Smooth muscle cell (in vitro differentiated cells): ENCODE data around the gene ZSCAN22. TPM values are rescaled to one million over a fixed set of nuclear protein-coding genes. Genes with fewer than 3 reads are reported as not detected.
A peak's percentile ranks its signal among the peaks of the same experiment; 100 is the strongest.

ENCODE experiments used
- DNase-seq: peaks from one replicate; lab custom pipeline; 2025; ENCODE audit not compliant: unreplicated experiment; lab: John Stamatoyannopoulos, UW
- H2AFZ ChIP-seq: fragments of 200-600 bp; sonication (generic); 2 replicates; pipeline ENCODE4 v1.6.0; 2016; ENCODE audit warnings: antibody characterized with exemption, low read depth, mild to moderate bottlenecking
- H3F3A ChIP-seq: fragments of 200-600 bp; sonication (generic); 2 replicates; pipeline ENCODE4 v1.6.0; 2017; ENCODE audit warnings: antibody characterized with exemption, low read depth
- H3K27ac ChIP-seq: fragments of 200-600 bp; sonication (generic); 2 replicates; pipeline ENCODE4 v1.5.1; 2016; ENCODE audit warnings: low read depth, mild to moderate bottlenecking
- H3K27me3 ChIP-seq: fragments of 200-600 bp; sonication (generic); 2 replicates; pipeline ENCODE4 v1.6.1; 2016; ENCODE audit warnings: low read depth, mild to moderate bottlenecking
- H3K36me3 ChIP-seq: fragments of 200-600 bp; sonication (generic); 2 replicates; pipeline ENCODE4 v1.5.1; 2016; ENCODE audit warnings: low read depth
- H3K4me1 ChIP-seq: fragments of 200-600 bp; sonication (generic); 2 replicates; pipeline ENCODE4 v1.5.1; 2016; ENCODE audit warnings: low read depth
- H3K4me2 ChIP-seq: fragments of 200-600 bp; sonication (generic); 2 replicates; pipeline ENCODE4 v1.6.0; 2016; ENCODE audit warnings: mild to moderate bottlenecking
- H3K4me3 ChIP-seq: fragments of 200-600 bp; sonication (generic); 2 replicates; pipeline ENCODE4 v1.5.1; 2016; ENCODE audit warnings: mild to moderate bottlenecking
- H3K79me2 ChIP-seq: fragments of 200-600 bp; sonication (generic); 2 replicates; pipeline ENCODE4 v1.6.0; 2016; ENCODE audit warnings: low read depth, mild to moderate bottlenecking
- H3K9ac ChIP-seq: fragments of 200-600 bp; sonication (generic); 2 replicates; pipeline ENCODE4 v1.6.0; 2016; ENCODE audit warnings: low read depth
- H3K9me3 ChIP-seq: fragments of 200-600 bp; sonication (generic); replicated peaks from 2 replicates; pipeline ENCODE4 v1.5.1; 2016; ENCODE audit warnings: low read depth
- H4K20me1 ChIP-seq: fragments of 200-600 bp; sonication (generic); 2 replicates; pipeline ENCODE4 v1.6.0; 2016; ENCODE audit warnings: low read depth
- CTCF ChIP-seq: fragments of 200-600 bp; sonication (generic); IDR thresholded peaks from 2 replicates; pipeline ENCODE4 v1.5.1; 2017; ENCODE audit warnings: borderline replicate concordance, mild to moderate bottlenecking, antibody characterized with exemption; ENCODE audit not compliant: insufficient read depth, poor library complexity, severe bottlenecking
- WGBS: methylation state at CpG from one replicate; pipeline ENCODE4 v1.1.7; 2016; ENCODE audit warnings: low lambda C conversion rate; 5-methylcytosine and 5-hydroxymethylcytosine counted together
- polyA plus RNA-seq: library from polyadenylated mRNA; unstranded; fragments of >200 nt; fragmentation: Nextera tagmentation; extraction: Ambion mirVana; gene quantifications from 2 replicates; pipeline ENCODE4 v1.2.1, GENCODE V29; 2016
- total RNA-seq: library from RNA; depleted of rRNA; stranded (reverse); fragments of >200 nt; gene quantifications from 2 replicates; pipeline ENCODE4 v1.2.3, GENCODE V29; 2014

Gene ZSCAN22
- total and polyA plus RNA-seq, 2 experiments from 2014 or later = 1.7 to 2.4 TPM

GRCh38 chr19:58300620-58301019, 26.2 kb upstream of the ZSCAN22 start:
- Histone ChIP-seq H3K9ac (no peak overlapping the region), H3K36me3 (peaks cover 6% of the 10 kb centered on the region), H3F3A (peaks cover 6% of the 10 kb centered on the region), H3K4me3 (no peak overlapping the region), H2AFZ (no peak overlapping the region), H3K9me3 (no peaks in the 10 kb centered on the region), H3K79me2 (peaks cover 22% of the 10 kb centered on the region), H3K4me2 (no peak overlapping the region), H4K20me1 (peaks cover 33% of the 10 kb centered on the region), H3K27me3 (no peaks in the 10 kb centered on the region), H3K27ac (no peak overlapping the region), H3K4me1 (peaks cover 4% of the 10 kb centered on the region)
- TF ChIP-seq CTCF = no peak
- no peak for DNase-seq
- 98% methylated on average over 7 of the region's 7 CpGs for WGBS

GRCh38 chr19:58304255-58304654, 22.5 kb upstream of the ZSCAN22 start:
- H3K4me1 ChIP-seq = peaks cover 11% of the 10 kb centered on the region
- no peaks in the 10 kb centered on the region for H3K27me3 ChIP-seq
- no peak for TF ChIP-seq CTCF
- no peak overlapping the region for H2AFZ ChIP-seq
- H3K4me3 ChIP-seq = peak overlapping the region; percentile 83
- no peaks in the 10 kb centered on the region for H3K9me3 ChIP-seq
- peaks cover 19% of the 10 kb centered on the region for H4K20me1 ChIP-seq
- no peak for DNase-seq
- H3K4me2 ChIP-seq = peak overlapping the region; percentile 84
- 85% methylated on average over 7 of the region's 7 CpGs for WGBS
- H3K79me2 ChIP-seq = peaks cover 22% of the 10 kb centered on the region
- peak overlapping the region; percentile 80 for H3K27ac ChIP-seq
- H3K36me3 ChIP-seq = no peaks in the 10 kb centered on the region
- H3K9ac ChIP-seq = no peak overlapping the region
- H3F3A ChIP-seq = peaks cover 6% of the 10 kb centered on the region

- Histone ChIP-seq H3K9ac (peak overlapping the region; percentile 48), H3K36me3 (peaks cover 4% of the 10 kb centered on the region), H3K27me3 (no peaks in the 10 kb centered on the region), H3F3A (peaks cover 6% of the 10 kb centered on the region), H3K4me2 (peak overlapping the region; percentile 84), H3K9me3 (no peaks in the 10 kb centered on the region), H4K20me1 (peaks cover 22% of the 10 kb centered on the region), H3K79me2 (peaks cover 22% of the 10 kb centered on the region), H2AFZ (peak overlapping the region; percentile 60), H3K4me3 (peak overlapping the region; percentile 83), H3K4me1 (peaks cover 11% of the 10 kb centered on the region), H3K27ac (peak overlapping the region; percentile 80)
- DNase-seq = no peak
- WGBS = 12% methylated on average over 7 of the region's 7 CpGs
- TF ChIP-seq CTCF = no peak
Measured at GRCh38 chr19:58304748-58305064, 22.1 kb upstream of the ZSCAN22 start.
